ENCODE measurements around the gene TMEM175. TPM values are rescaled to one million over a fixed set of nuclear protein-coding genes. Genes with fewer than 3 reads are reported as not detected.

TMEM175 gene
- total and polyA plus RNA-seq, 2 of the 13 experiments (the other 11 are each of a cell fraction or from before 2014, with no cell fraction given) = 5.1 to 9.9 TPM

DNA sequence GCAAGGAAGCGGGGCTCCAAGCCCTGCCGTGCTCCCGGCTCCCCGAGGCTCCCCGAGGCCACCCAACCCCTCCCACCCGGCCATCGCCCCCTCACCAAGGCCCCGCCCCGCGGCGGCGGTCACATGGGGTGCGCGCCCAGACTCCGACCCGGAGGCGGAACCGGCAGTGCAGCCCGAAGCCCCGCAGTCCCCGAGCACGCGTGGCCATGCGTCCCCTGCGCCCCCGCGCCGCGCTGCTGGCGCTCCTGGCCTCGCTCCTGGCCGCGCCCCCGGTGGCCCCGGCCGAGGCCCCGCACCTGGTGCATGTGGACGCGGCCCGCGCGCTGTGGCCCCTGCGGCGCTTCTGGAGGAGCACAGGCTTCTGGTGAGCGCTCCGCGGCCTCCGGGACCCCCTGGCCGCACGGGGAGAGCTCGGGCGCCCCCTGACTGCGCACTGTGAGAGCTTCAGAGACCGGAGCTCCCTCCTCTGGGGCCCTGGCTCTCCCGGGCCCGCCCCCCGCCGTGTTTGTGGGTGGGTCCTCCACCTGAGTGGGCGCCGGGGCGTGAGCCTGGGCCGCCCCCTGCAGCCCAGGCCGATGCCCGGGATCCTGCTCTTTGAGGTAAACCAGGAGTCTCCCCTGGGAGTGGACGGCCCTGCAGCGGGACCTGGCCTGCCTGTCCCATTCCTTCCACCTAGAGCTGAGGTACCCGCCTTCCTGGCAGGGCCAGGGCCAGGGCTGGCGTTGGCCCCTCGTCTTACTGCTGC is 54.8 kb downstream of the TMEM175 start, which contains the start of gene IDUA (continued):
- TF ChIP-seq, protein P1, sequence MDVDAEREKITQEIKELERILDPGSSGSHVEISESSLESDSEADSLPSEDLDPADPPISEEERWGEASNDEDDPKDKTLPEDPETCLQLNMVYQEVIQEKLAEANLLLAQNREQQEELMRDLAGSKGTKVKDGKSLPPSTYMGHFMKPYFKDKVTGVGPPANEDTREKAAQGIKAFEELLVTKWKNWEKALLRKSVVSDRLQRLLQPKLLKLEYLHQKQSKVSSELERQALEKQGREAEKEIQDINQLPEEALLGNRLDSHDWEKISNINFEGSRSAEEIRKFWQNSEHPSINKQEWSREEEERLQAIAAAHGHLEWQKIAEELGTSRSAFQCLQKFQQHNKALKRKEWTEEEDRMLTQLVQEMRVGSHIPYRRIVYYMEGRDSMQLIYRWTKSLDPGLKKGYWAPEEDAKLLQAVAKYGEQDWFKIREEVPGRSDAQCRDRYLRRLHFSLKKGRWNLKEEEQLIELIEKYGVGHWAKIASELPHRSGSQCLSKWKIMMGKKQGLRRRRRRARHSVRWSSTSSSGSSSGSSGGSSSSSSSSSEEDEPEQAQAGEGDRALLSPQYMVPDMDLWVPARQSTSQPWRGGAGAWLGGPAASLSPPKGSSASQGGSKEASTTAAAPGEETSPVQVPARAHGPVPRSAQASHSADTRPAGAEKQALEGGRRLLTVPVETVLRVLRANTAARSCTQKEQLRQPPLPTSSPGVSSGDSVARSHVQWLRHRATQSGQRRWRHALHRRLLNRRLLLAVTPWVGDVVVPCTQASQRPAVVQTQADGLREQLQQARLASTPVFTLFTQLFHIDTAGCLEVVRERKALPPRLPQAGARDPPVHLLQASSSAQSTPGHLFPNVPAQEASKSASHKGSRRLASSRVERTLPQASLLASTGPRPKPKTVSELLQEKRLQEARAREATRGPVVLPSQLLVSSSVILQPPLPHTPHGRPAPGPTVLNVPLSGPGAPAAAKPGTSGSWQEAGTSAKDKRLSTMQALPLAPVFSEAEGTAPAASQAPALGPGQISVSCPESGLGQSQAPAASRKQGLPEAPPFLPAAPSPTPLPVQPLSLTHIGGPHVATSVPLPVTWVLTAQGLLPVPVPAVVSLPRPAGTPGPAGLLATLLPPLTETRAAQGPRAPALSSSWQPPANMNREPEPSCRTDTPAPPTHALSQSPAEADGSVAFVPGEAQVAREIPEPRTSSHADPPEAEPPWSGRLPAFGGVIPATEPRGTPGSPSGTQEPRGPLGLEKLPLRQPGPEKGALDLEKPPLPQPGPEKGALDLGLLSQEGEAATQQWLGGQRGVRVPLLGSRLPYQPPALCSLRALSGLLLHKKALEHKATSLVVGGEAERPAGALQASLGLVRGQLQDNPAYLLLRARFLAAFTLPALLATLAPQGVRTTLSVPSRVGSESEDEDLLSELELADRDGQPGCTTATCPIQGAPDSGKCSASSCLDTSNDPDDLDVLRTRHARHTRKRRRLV (CRISPR knock-in tag; IDR thresholded peaks at IDR 0.05) = no peak
- TF ChIP-seq POLR2G (IDR thresholded peaks at IDR 0.05; ENCODE audit: low read depth, low read length) = peak; percentile 76
- TF ChIP-seq AKAP8 (CRISPR knock-in tag; IDR thresholded peaks at IDR 0.05) = peak; percentile 98; the same call in 1 of the 2 replicates
- TF ChIP-seq CENPT (CRISPR knock-in tag; IDR thresholded peaks at IDR 0.05; ENCODE audit: low read depth) = peak; percentile 88; the same call in 1 of the 2 replicates
- peak; percentile 14; the same call in 1 of the 2 replicates for TF ChIP-seq ZNF614 (CRISPR knock-in tag; IDR thresholded peaks at IDR 0.05; ENCODE audit: borderline replicate concordance)
- TF ChIP-seq BHLHE40 (IDR thresholded peaks at IDR 0.05; ENCODE audit: low read length) = no peak
- TF ChIP-seq, protein P2, sequence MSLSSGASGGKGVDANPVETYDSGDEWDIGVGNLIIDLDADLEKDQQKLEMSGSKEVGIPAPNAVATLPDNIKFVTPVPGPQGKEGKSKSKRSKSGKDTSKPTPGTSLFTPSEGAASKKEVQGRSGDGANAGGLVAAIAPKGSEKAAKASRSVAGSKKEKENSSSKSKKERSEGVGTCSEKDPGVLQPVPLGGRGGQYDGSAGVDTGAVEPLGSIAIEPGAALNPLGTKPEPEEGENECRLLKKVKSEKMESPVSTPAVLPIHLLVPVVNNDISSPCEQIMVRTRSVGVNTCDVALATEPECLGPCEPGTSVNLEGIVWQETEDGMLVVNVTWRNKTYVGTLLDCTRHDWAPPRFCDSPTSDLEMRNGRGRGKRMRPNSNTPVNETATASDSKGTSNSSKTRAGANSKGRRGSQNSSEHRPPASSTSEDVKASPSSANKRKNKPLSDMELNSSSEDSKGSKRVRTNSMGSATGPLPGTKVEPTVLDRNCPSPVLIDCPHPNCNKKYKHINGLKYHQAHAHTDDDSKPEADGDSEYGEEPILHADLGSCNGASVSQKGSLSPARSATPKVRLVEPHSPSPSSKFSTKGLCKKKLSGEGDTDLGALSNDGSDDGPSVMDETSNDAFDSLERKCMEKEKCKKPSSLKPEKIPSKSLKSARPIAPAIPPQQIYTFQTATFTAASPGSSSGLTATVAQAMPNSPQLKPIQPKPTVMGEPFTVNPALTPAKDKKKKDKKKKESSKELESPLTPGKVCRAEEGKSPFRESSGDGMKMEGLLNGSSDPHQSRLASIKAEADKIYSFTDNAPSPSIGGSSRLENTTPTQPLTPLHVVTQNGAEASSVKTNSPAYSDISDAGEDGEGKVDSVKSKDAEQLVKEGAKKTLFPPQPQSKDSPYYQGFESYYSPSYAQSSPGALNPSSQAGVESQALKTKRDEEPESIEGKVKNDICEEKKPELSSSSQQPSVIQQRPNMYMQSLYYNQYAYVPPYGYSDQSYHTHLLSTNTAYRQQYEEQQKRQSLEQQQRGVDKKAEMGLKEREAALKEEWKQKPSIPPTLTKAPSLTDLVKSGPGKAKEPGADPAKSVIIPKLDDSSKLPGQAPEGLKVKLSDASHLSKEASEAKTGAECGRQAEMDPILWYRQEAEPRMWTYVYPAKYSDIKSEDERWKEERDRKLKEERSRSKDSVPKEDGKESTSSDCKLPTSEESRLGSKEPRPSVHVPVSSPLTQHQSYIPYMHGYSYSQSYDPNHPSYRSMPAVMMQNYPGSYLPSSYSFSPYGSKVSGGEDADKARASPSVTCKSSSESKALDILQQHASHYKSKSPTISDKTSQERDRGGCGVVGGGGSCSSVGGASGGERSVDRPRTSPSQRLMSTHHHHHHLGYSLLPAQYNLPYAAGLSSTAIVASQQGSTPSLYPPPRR (CRISPR knock-in tag; IDR thresholded peaks at IDR 0.05; ENCODE audit: borderline replicate concordance) = 0 out of 2 replicates have a peak, but pooled peaks have one; percentile 8
- no peak for TF ChIP-seq SOX6 (IDR thresholded peaks at IDR 0.05)
- peak; percentile 52; the same call in 1 of the 2 replicates for TF ChIP-seq SOX6 (CRISPR knock-in tag; IDR thresholded peaks at IDR 0.05)
- peak; percentile 43; the same call in 1 of the 2 replicates for TF ChIP-seq MED13 (CRISPR knock-in tag; IDR thresholded peaks at IDR 0.05)
- TF ChIP-seq, protein P3, sequence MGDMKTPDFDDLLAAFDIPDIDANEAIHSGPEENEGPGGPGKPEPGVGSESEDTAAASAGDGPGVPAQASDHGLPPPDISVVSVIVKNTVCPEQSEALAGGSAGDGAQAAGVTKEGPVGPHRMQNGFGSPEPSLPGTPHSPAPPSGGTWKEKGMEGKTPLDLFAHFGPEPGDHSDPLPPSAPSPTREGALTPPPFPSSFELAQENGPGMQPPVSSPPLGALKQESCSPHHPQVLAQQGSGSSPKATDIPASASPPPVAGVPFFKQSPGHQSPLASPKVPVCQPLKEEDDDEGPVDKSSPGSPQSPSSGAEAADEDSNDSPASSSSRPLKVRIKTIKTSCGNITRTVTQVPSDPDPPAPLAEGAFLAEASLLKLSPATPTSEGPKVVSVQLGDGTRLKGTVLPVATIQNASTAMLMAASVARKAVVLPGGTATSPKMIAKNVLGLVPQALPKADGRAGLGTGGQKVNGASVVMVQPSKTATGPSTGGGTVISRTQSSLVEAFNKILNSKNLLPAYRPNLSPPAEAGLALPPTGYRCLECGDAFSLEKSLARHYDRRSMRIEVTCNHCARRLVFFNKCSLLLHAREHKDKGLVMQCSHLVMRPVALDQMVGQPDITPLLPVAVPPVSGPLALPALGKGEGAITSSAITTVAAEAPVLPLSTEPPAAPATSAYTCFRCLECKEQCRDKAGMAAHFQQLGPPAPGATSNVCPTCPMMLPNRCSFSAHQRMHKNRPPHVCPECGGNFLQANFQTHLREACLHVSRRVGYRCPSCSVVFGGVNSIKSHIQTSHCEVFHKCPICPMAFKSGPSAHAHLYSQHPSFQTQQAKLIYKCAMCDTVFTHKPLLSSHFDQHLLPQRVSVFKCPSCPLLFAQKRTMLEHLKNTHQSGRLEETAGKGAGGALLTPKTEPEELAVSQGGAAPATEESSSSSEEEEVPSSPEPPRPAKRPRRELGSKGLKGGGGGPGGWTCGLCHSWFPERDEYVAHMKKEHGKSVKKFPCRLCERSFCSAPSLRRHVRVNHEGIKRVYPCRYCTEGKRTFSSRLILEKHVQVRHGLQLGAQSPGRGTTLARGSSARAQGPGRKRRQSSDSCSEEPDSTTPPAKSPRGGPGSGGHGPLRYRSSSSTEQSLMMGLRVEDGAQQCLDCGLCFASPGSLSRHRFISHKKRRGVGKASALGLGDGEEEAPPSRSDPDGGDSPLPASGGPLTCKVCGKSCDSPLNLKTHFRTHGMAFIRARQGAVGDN (CRISPR knock-in tag; IDR thresholded peaks at IDR 0.05) = peak; percentile 75
- 0 out of 2 replicates have a peak, but pooled peaks have one; percentile 62 for TF ChIP-seq REPIN1 (CRISPR knock-in tag; IDR thresholded peaks at IDR 0.05; ENCODE audit: borderline replicate concordance, low read depth)

Measured in HepG2 (cell line).